IPS DF 6.9 (cell line): ENCODE data around the gene FAM9A.
"Not testable (repeated sequence)": the region's sequence is repeated elsewhere in the genome, so short reads cannot be mapped to it uniquely, and the experiment has no call there.

Experiments
- DNase-seq: peaks from one replicate; pipeline ENCODE4 v3.0.0-alpha.2; 2013; ENCODE audit warnings: low read depth, low spot score
- H3K27ac ChIP-seq: one replicate; pipeline ENCODE4 v1.5.1; 2013; ENCODE audit warnings: low read length, control low read depth
- H3K27me3 ChIP-seq: 2 replicates; pipeline ENCODE4 v1.6.1; 2013; ENCODE audit warnings: mild to moderate bottlenecking, low read length; ENCODE audit not compliant: control insufficient read depth, insufficient read depth
- H3K36me3 ChIP-seq: 2 replicates; pipeline ENCODE4 v1.6.1; 2013; ENCODE audit warnings: low read length; ENCODE audit not compliant: control insufficient read depth, insufficient read depth
- H3K4me1 ChIP-seq: 2 replicates; pipeline ENCODE4 v1.6.1; 2013; ENCODE audit warnings: low read length; ENCODE audit not compliant: control insufficient read depth, insufficient read depth
- H3K4me3 ChIP-seq: 2 replicates; pipeline ENCODE4 v1.5.1; 2013; ENCODE audit warnings: mild to moderate bottlenecking, low read length
- H3K9me3 ChIP-seq: 2 replicates; pipeline ENCODE4 v1.6.1; 2013; ENCODE audit warnings: low read length, inconsistent platforms; ENCODE audit not compliant: control insufficient read depth, insufficient read depth
- WGBS: extraction: QIAGEN DNeasy Blood & Tissue Kit; methylation state at CpG from one replicate; pipeline ENCODE4 v1.1.7; 2013; ENCODE audit warnings: mixed read lengths, missing lambda C conversion rate; ENCODE audit not compliant: insufficient read length, insufficient coverage; 5-methylcytosine and 5-hydroxymethylcytosine counted together

The FAM9A gene

DNA sequence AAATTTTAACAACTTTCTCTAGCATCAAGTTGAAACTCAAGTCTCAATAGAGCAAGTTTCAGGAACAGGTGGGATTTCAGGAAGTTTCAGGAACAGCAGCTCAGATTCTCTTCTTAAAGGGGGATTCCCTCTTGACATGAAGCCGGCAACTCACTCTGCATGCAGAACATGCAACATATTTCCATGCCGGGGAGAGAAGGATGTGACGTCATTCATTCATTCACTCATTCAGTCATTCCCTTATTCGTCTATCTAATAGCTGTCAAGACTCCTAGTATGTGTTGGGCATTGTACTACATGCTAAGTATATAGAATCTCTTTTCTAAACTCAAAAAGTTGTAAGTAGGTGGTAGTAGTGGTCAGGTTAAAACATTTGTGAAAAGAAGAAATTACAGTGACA lies 4.8 kb upstream of the FAM9A start:
- WGBS: no CpG with 5 or more reads among the region's 4 CpGs
- H3K27ac ChIP-seq: no peak overlapping the region
- no peaks in the 10 kb centered on the region for H3K4me1 ChIP-seq
- H3K4me3 ChIP-seq: no peak overlapping the region
- DNase-seq: no peak
- H3K27me3 ChIP-seq: no peaks in the 10 kb centered on the region
- no peaks in the 10 kb centered on the region for H3K9me3 ChIP-seq
- H3K36me3 ChIP-seq: no peaks in the 10 kb centered on the region

DNA sequence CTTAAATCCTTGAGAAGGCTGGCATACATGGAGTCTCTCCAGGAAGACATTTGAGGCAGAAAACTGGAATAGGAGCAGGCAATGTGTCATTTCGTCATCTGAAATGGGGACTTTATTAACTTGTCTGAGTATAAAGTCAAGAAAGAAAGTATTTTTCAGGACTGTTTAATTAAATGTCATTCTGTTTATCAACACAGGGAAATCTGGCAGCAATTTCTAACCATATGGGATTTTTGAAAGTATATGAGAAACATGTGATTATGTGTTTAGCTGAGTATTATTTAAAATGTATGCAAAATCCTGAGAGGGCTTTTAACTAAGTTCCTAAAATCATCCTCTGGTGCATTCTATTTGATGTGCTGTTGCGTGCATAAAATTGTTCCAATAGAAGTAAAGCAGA lies 3.9 kb upstream of the FAM9A start:
- Histone ChIP-seq H3K4me3 (no peak overlapping the region), H3K4me1 (no peaks in the 10 kb centered on the region), H3K27me3 (no peaks in the 10 kb centered on the region), H3K27ac (no peak overlapping the region), H3K9me3 (no peaks in the 10 kb centered on the region), H3K36me3 (no peaks in the 10 kb centered on the region)
- DNase-seq: no peak
- no CpG with 5 or more reads among the region's 2 CpGs for WGBS

DNA sequence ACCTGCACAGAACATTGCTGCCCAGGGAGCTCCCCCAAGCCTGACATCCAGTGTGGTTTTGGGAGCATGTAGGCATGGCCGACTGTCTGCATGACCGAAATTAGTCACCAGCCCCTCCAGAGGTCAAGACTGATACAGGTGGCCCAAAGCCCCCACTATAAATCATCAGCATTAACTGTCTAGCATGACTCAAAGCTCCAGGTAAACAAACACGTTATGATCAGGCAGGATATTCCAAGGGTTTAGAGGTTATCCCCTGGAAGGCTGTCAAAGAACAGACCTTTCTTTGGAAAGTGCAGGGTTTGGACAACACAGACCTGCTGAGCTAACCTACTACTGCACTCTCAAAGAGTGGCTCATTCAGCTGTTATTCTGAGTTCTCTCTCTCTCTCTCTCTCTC lies 2.1 kb upstream of the FAM9A start:
- Histone ChIP-seq H3K27me3 (no peaks in the 10 kb centered on the region), H3K9me3 (no peaks in the 10 kb centered on the region), H3K4me1 (no peaks in the 10 kb centered on the region), H3K4me3 (no peak overlapping the region), H3K27ac (no peak overlapping the region), H3K36me3 (no peaks in the 10 kb centered on the region)
- WGBS: no CpG with 5 or more reads among the region's 3 CpGs
- no peak for DNase-seq

DNA sequence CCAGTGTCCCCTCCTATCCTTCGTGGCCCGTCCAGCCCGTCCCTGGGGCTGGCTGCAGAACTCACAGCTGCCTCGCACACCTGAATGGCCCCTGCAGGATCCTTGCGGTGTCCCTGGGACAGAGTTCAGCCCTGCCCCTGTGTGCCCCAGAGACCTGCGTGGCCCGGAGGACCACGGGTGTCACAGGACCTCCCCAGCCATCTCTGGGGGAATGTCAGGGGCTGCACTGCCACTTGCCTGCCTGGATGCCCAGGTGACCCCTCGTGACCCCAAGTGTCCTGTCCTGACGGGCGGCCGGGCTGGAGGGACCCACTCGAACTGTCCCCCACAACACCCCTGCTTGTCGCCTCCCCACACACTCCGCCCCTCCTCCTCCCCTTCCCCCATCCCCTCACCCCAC lies 832 bp downstream of the FAM9A start:
- H3K4me1 ChIP-seq, H3K27me3 ChIP-seq, H3K9me3 ChIP-seq, H3K27ac ChIP-seq, H3K36me3 ChIP-seq, DNase-seq, H3K4me3 ChIP-seq: not testable (repeated sequence)
- WGBS: no CpG with 5 or more reads among the region's 15 CpGs

DNA sequence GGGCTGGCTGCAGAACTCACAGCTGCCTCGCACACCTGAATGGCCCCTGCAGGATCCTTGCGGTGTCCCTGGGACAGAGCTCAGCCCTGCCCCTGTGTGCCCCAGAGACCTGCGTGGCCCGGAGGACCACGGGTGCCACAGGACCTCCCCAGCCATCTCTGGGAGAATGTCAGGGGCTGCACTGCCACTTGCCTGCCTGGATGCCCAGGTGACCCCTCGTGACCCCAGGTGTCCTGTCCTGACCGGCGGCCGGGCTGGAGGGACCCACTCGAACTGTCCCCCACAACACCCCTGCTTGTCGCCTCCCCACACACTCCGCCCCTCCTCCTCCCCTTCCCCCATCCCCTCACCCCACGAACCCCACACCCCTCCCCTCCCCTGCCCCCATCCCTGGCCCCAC lies 1.9 kb downstream of the FAM9A start:
- not testable (repeated sequence) for H3K27me3 ChIP-seq, H3K4me1 ChIP-seq
- no CpG with 5 or more reads among the region's 13 CpGs for WGBS

DNA sequence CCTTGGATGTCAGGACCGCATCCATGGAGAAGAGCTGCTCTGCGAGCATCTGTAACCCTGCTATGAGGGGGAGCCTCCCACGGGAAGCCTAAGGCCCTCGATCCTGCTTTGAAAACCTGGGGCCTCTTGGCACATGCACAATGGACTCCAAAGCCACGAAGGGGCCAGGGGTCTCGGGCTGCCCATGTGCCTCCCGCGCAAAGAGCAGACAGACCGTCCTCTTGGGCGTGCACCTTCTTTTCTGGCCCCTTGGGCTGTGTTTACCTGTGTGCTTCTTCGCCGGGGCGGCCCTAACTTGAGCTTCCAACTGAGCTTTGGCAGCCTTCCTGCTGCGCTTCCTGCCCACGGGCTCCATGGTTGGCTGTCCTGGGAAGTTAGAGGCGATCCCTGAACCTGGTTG lies 2.5 kb downstream of the FAM9A start:
- not testable (repeated sequence) for DNase-seq, H3K27ac ChIP-seq, H3K4me3 ChIP-seq, H3K36me3 ChIP-seq, H3K9me3 ChIP-seq, H3K27me3 ChIP-seq, H3K4me1 ChIP-seq
- no CpG with 5 or more reads among the region's 16 CpGs for WGBS

More for the DNA sequence above, 1.9 kb downstream of the FAM9A start:
- H3K9me3 ChIP-seq, DNase-seq, H3K4me3 ChIP-seq, H3K27ac ChIP-seq, H3K36me3 ChIP-seq: not testable (repeated sequence)

DNA sequence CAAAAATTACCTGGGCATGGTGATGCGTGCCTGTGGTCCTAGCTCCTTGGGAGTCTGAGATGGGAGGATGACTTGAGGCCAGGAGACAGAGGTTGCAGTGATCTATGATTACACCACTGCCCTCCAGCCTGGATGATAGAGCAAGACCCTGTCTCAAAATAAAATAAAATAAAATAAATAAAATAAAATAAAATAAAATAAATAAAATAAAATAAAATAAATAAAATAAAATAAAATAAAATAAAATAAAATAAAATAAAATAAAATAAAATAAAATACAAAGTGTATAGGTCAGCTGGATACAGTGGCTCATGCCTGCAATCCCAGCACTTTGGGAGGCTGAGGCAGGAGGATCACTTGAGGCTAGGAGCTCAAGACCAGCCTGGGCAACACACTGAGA lies 14.1 kb downstream of the FAM9A start:
- not testable (repeated sequence) for H3K36me3 ChIP-seq, H3K27ac ChIP-seq, H3K4me1 ChIP-seq, H3K27me3 ChIP-seq, H3K9me3 ChIP-seq, DNase-seq, H3K4me3 ChIP-seq
- no CpG with 5 or more reads among the region's 1 CpG for WGBS

DNA sequence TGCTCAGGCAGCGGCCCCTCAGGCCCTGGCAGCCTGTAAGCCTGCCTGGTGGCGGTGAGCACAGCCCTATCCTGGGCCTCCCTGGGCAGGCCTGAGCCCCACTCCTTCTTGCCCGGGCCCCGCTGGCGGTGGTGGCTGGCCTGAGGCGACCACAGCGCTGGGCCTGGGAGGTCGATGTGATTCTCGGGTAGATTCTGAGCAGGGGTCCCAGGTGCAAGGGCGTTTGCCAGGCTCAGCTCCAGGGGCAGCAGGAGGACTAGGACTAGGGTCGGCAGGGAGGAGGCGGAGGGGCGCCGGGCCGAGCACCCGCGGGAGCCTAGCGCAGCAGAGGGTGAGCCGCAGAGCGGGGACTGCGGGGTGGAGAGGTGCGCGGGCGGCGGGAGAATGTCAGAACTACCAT lies 17.0 kb downstream of the FAM9A start:
- Histone ChIP-seq H3K4me3 (no peak overlapping the region), H3K27me3 (no peaks in the 10 kb centered on the region), H3K36me3 (no peaks in the 10 kb centered on the region), H3K27ac (no peak overlapping the region), H3K9me3 (no peaks in the 10 kb centered on the region), H3K4me1 (no peaks in the 10 kb centered on the region)
- DNase-seq: no peak
- no CpG with 5 or more reads among the region's 25 CpGs for WGBS

DNA sequence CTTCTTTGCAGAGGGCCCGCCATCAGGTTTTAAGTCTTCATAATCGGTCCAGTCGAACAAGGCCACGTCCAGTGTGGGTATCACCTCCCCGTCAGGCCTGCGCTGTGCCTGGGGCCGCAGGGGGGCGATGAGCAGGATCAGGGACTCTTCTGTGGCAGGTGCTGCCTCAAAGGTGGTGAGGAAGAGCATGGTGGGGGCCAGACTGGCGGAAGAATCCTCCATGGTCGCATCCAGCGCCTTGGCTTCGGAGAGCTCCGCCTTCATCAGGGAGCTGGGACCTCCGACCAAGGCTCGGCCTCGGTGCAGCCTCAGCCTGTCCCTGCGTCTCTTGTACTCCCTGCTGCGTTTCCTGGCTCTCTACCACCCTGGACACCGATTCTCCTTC lies 17.5 kb downstream of the FAM9A start:
- Histone ChIP-seq H3K36me3 (no peaks in the 10 kb centered on the region), H3K4me3 (no peak overlapping the region), H3K27ac (no peak overlapping the region), H3K4me1 (no peaks in the 10 kb centered on the region), H3K9me3 (no peaks in the 10 kb centered on the region), H3K27me3 (no peaks in the 10 kb centered on the region)
- WGBS: no CpG with 5 or more reads among the region's 19 CpGs
- DNase-seq: no peak

DNA sequence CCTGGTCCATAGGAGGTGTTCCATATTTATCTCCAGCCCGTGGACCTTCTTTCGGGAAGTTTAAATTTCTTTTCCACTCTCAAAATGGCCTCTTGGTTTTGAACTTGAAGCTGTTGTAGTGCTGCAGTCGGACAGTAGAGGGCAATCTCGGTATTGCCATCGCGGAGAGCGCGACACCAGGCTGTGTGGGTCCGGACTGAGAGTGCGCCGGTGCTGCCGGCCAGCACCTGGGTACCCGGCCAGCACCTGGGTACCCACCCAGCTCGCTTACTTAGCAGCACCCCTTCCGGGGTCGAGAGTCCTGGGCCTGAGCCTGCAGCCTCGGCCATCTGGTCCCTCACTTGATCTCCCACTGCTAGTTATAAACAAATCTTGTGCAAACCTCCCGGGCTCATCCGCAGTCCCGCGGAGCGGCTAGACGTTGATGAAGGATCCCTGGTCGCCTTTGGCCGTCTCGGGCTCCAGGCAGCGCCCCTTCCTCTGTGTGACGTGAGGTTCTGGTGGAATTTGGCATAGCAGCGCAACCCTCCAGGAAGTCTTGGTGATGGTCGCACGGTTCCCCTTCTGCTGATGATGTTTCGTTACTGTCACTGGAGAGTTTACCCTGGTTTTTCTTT lies 18.0 kb downstream of the FAM9A start:
- peak; percentile 33 for DNase-seq
- Histone ChIP-seq H3K27me3 (no peaks in the 10 kb centered on the region), H3K9me3 (no peaks in the 10 kb centered on the region), H3K27ac (no peak overlapping the region), H3K4me1 (no peaks in the 10 kb centered on the region), H3K36me3 (no peaks in the 10 kb centered on the region), H3K4me3 (no peak overlapping the region)
- WGBS: no CpG with 5 or more reads among the region's 32 CpGs

DNA sequence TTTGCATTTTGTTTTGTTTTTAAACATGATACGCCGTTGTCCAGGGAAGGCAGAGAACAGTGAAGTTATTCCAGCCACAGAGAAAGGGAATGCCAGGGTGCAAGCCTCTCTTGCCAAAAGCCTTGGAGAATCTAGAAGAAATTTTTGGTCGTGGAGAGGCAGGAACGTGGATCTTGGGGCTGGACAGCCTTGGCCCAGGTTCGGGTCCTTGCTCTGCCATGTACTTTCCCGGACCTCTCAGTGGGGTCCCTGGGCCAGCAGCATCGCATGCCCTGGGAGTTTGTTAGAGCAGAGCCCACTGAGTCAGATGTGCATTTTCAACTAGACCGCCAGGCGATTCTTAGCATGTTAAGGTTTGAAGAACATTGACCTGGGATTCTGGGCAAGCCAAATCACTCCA lies 18.6 kb downstream of the FAM9A start:
- Histone ChIP-seq H3K4me3 (no peak overlapping the region), H3K27ac (no peak overlapping the region), H3K4me1 (no peaks in the 10 kb centered on the region), H3K27me3 (no peaks in the 10 kb centered on the region), H3K9me3 (no peaks in the 10 kb centered on the region), H3K36me3 (no peaks in the 10 kb centered on the region)
- WGBS: no CpG with 5 or more reads among the region's 9 CpGs
- no peak for DNase-seq
